ENCODE results near the gene SPHKAP.
"Not testable (repeated sequence)": the region's sequence is repeated elsewhere in the genome, so short reads cannot be mapped to it uniquely, and the experiment has no call there.

SPHKAP gene

GRCh38 chr2:228103379-228103778 is 78.1 kb downstream of the SPHKAP start:
- no peak for DNase-seq

- DNase-seq: no peak
Observed at GRCh38 chr2:228102949-228103348, 78.5 kb downstream of the SPHKAP start.

GRCh38 chr2:228094377-228094921 is 87.0 kb downstream of the SPHKAP start:
- DNase-seq: peak; percentile 0

- DNase-seq: no peak
Observed at GRCh38 chr2:228092056-228092455, 89.4 kb downstream of the SPHKAP start.

- no peak for DNase-seq
Observed at GRCh38 chr2:228086561-228086960, 94.9 kb downstream of the SPHKAP start.

- DNase-seq: no peak
Observed at GRCh38 chr2:228084717-228085116, 96.8 kb downstream of the SPHKAP start.

- no peak for DNase-seq
Observed at GRCh38 chr2:228083131-228083530, 98.4 kb downstream of the SPHKAP start.

- no peak for DNase-seq
Observed at GRCh38 chr2:228082571-228082970, 98.9 kb downstream of the SPHKAP start.

- no peak for DNase-seq
Observed at GRCh38 chr2:228079194-228079593, 102.3 kb downstream of the SPHKAP start.

- DNase-seq: not testable (repeated sequence)
Observed at GRCh38 chr2:228076695-228077094, 104.8 kb downstream of the SPHKAP start.

- no peak for DNase-seq
Observed at GRCh38 chr2:228072669-228073068, 108.8 kb downstream of the SPHKAP start.

- no peak for DNase-seq
Observed at GRCh38 chr2:228067309-228067708, 114.2 kb downstream of the SPHKAP start.

GRCh38 chr2:228066126-228066798 is 115.2 kb downstream of the SPHKAP start:
- no peak for DNase-seq

GRCh38 chr2:228065686-228066085 is 115.8 kb downstream of the SPHKAP start:
- DNase-seq: no peak

- DNase-seq: no peak
Observed at GRCh38 chr2:228064796-228065315, 116.6 kb downstream of the SPHKAP start.

- no peak for DNase-seq
Observed at GRCh38 chr2:228064024-228064423, 117.5 kb downstream of the SPHKAP start.

GRCh38 chr2:228063558-228063957 is 117.9 kb downstream of the SPHKAP start:
- no peak for DNase-seq

- DNase-seq: no peak
Observed at GRCh38 chr2:228059735-228060134, 121.8 kb downstream of the SPHKAP start.

GRCh38 chr2:228056293-228057097 is 125.0 kb downstream of the SPHKAP start:
- DNase-seq: no peak

- peak; percentile 20 for DNase-seq
Observed at GRCh38 chr2:228048838-228049490, 132.5 kb downstream of the SPHKAP start.

- DNase-seq: no peak
Observed at GRCh38 chr2:228040995-228041394, 140.5 kb downstream of the SPHKAP start.

- DNase-seq: peak; percentile 1
Observed at GRCh38 chr2:228039752-228040534, 141.5 kb downstream of the SPHKAP start.
